GM23338 (cell line): ENCODE results near the gene ELMO3. TPM values are rescaled to one million over a fixed set of nuclear protein-coding genes. Genes with fewer than 3 reads are reported as not detected.

Experiments used
- ATAC-seq: fragments of 200-7000 bp; cut with Tn5 transposase; 3 replicates; pipeline ENCODE4 v1.9.1; 2020
- DNase-seq: peaks from one replicate; pipeline ENCODE4 v3.0.0-alpha.2; 2015; ENCODE audit warnings: low spot score
- H2AFZ ChIP-seq: fragments of 200-600 bp; sonication (generic); 2 replicates; pipeline ENCODE4 v1.8.0; 2016; ENCODE audit warnings: antibody characterized with exemption, mild to moderate bottlenecking, moderate library complexity
- H3F3A ChIP-seq: fragments of 200-600 bp; sonication (generic); replicated peaks from 2 replicates; pipeline ENCODE4 v1.8.0; 2017; ENCODE audit warnings: antibody characterized with exemption, mixed run types, low read depth
- H3K27ac ChIP-seq: fragments of 200-600 bp; sonication (generic); 2 replicates; pipeline ENCODE4 v1.6.1; 2016; ENCODE audit warnings: low read depth
- H3K27me3 ChIP-seq: fragments of 200-600 bp; sonication (generic); 2 replicates; pipeline ENCODE4 v1.8.0; 2016; ENCODE audit warnings: mild to moderate bottlenecking, mixed run types, moderate library complexity; ENCODE audit not compliant: insufficient read depth
- H3K36me3 ChIP-seq: fragments of 200-600 bp; sonication (generic); 2 replicates; pipeline ENCODE4 v1.8.0; 2016; ENCODE audit warnings: mild to moderate bottlenecking; ENCODE audit not compliant: insufficient read depth
- H3K4me1 ChIP-seq: fragments of 200-600 bp; sonication (generic); 2 replicates; pipeline ENCODE4 v1.8.0; 2016; ENCODE audit warnings: mild to moderate bottlenecking, moderate library complexity; ENCODE audit not compliant: insufficient read depth
- H3K4me2 ChIP-seq: fragments of 200-600 bp; sonication (generic); 2 replicates; pipeline ENCODE4 v1.7.1; 2017; ENCODE audit warnings: mixed run types
- H3K4me3 ChIP-seq: fragments of 200-600 bp; sonication (generic); 2 replicates; pipeline ENCODE4 v1.6.1; 2016; ENCODE audit warnings: mixed run types
- H3K79me2 ChIP-seq: fragments of 200-600 bp; sonication (generic); replicated peaks from 2 replicates; pipeline ENCODE4 v1.8.0; 2017; ENCODE audit warnings: mild to moderate bottlenecking; ENCODE audit not compliant: insufficient read depth
- H3K9me2 ChIP-seq: fragments of 200-600 bp; sonication (generic); 2 replicates; pipeline ENCODE4 v1.8.0; 2017; ENCODE audit not compliant: insufficient read depth
- H4K20me1 ChIP-seq: fragments of 200-600 bp; sonication (generic); replicated peaks from 2 replicates; pipeline ENCODE4 v1.8.0; 2017; ENCODE audit warnings: mild to moderate bottlenecking; ENCODE audit not compliant: insufficient read depth
- H3K27ac Mint-ChIP-seq: 2 replicates; pipeline ENCODE4 v1.8.0; 2020; ENCODE audit warnings: inconsistent platforms, mild to moderate bottlenecking, moderate library complexity, mixed read lengths
- H3K27me3 Mint-ChIP-seq: 3 replicates; pipeline ENCODE4 v1.8.0; 2022; ENCODE audit warnings: low read depth, mild to moderate bottlenecking, moderate library complexity, mixed read lengths, inconsistent platforms; ENCODE audit not compliant: insufficient read depth, poor library complexity
- H3K36me3 Mint-ChIP-seq: 3 replicates; pipeline ENCODE4 v1.8.0; 2021; ENCODE audit warnings: low read depth, mild to moderate bottlenecking, inconsistent platforms, moderate library complexity, mixed read lengths
- H3K4me1 Mint-ChIP-seq: 3 replicates; pipeline ENCODE4 v1.8.0; 2020; ENCODE audit warnings: mild to moderate bottlenecking, inconsistent platforms, mixed read lengths
- H3K4me3 Mint-ChIP-seq: 3 replicates; pipeline ENCODE4 v1.8.0; 2021; ENCODE audit warnings: moderate library complexity, mild to moderate bottlenecking, inconsistent platforms, mixed read lengths
- H3K9me3 Mint-ChIP-seq: 3 replicates; pipeline ENCODE4 v1.8.0; 2020; ENCODE audit warnings: moderate library complexity, mild to moderate bottlenecking, inconsistent platforms, mixed read lengths
- CREB1 ChIP-seq: fragments of 250-450 bp; sonication (Bioruptor Pico); IDR thresholded peaks from 2 replicates; pipeline ENCODE4 v1.5.0; 2020; ENCODE audit warnings: low read depth, mild to moderate bottlenecking, moderate library complexity
- CTCF ChIP-seq, 2 experiments: fragments of 200-600 bp in 1 of 2; sonication (generic) in 1 of 2; conservative IDR thresholded peaks; 2 replicates each; pipeline versions ENCODE4 v1.5.1 to v1.6.1; 2016 to 2017; ENCODE audit warnings: antibody characterized with exemption in 2 of 2, low read depth in 2 of 2, mild to moderate bottlenecking in 2 of 2, moderate library complexity in 1 of 2
- ETS1 ChIP-seq: IDR thresholded peaks from 2 replicates; pipeline ENCODE4 v1.6.1; 2016; ENCODE audit warnings: antibody characterized with exemption
- EZH2 ChIP-seq: fragments of 200-600 bp; sonication (generic); IDR thresholded peaks from one replicate; pipeline ENCODE4 v1.8.0; 2017; ENCODE audit warnings: antibody characterized with exemption, mild to moderate bottlenecking, low read depth; ENCODE audit not compliant: unreplicated experiment
- EZH2phosphoT487 ChIP-seq: fragments of 200-600 bp; sonication (generic); IDR thresholded peaks from one replicate; pipeline ENCODE4 v1.8.1; 2018; ENCODE audit warnings: antibody characterized with exemption; ENCODE audit not compliant: unreplicated experiment
- JUNB ChIP-seq: IDR thresholded peaks from one replicate; pipeline ENCODE4 v1.6.1; 2016; ENCODE audit warnings: antibody characterized with exemption; ENCODE audit not compliant: unreplicated experiment
- NANOG ChIP-seq: IDR thresholded peaks from 2 replicates; pipeline ENCODE4 v1.6.1; 2016; ENCODE audit warnings: antibody characterized with exemption, borderline replicate concordance
- POLR2AphosphoS5 ChIP-seq: IDR thresholded peaks from 2 replicates; pipeline ENCODE4 v1.6.1; 2016; ENCODE audit warnings: antibody characterized with exemption, low read depth
- STAT1 ChIP-seq: IDR thresholded peaks from one replicate; pipeline ENCODE4 v1.6.1; 2016; ENCODE audit warnings: antibody characterized with exemption; ENCODE audit not compliant: unreplicated experiment
- ZNF114 ChIP-seq: fragments of 250-450 bp; sonication (Bioruptor Pico); IDR thresholded peaks from 2 replicates; pipeline ENCODE4 v1.5.0; 2020; ENCODE audit warnings: mild to moderate bottlenecking, moderate library complexity
- ZNF331 ChIP-seq: fragments of 250-450 bp; sonication (Bioruptor Pico); IDR thresholded peaks from 2 replicates; pipeline ENCODE4 v1.5.0; 2020; ENCODE audit warnings: low read depth, mild to moderate bottlenecking, moderate library complexity
- ZNF462 ChIP-seq: fragments of 250-450 bp; sonication (Bioruptor Pico); IDR thresholded peaks from 2 replicates; pipeline ENCODE4 v1.5.0; 2020; ENCODE audit warnings: mild to moderate bottlenecking, moderate library complexity
- polyA plus RNA-seq: library from polyadenylated mRNA; unstranded; fragments of >200 nt; fragmentation: Nextera tagmentation; extraction: Ambion mirVana; gene quantifications from 2 replicates; pipeline ENCODE4 v1.2.1, GENCODE V29; 2016
- total RNA-seq: library from RNA; depleted of rRNA; stranded (reverse); fragments of >200 nt; shearing (Covaris generic); gene quantifications from 2 replicates; pipeline ENCODE4 v1.2.3, GENCODE V29; 2014
- TF ChIP-seq, protein P1 (sequence below): IDR thresholded peaks from one replicate; pipeline ENCODE4 v1.6.1; 2018; ENCODE audit warnings: antibody characterized with exemption; ENCODE audit not compliant: unreplicated experiment

Gene ELMO3
- total and polyA plus RNA-seq, 2 experiments from 2014 or later: 4.7 to 16.2 TPM

- no peaks in the 10 kb centered on the region; the same call in 2 of the 3 replicates for H3K9me3 Mint-ChIP-seq
- ATAC-seq (no peak), DNase-seq (no peak)
- H3K4me3 ChIP-seq: peak overlapping the region; percentile 89
- no peaks in the 10 kb centered on the region; the same call in 1 of the 2 replicates for H4K20me1 ChIP-seq
- H3F3A ChIP-seq: peaks cover 18% of the 10 kb centered on the region
- peaks cover 5% of the 10 kb centered on the region; the same call in 1 of the 3 replicates for H3K36me3 Mint-ChIP-seq
- peaks cover 53% of the 10 kb centered on the region for H3K4me1 Mint-ChIP-seq
- peaks cover 31% of the 10 kb centered on the region for H3K27me3 Mint-ChIP-seq
- peaks cover 29% of the 10 kb centered on the region for H3K27me3 ChIP-seq
- peak overlapping the region; percentile 97 for H3K27ac Mint-ChIP-seq
- peaks cover 36% of the 10 kb centered on the region for H3K79me2 ChIP-seq
- peak overlapping the region; percentile 94 for H3K27ac ChIP-seq
- H3K4me1 ChIP-seq: peaks cover 33% of the 10 kb centered on the region
- TF ChIP-seq, protein P1, sequence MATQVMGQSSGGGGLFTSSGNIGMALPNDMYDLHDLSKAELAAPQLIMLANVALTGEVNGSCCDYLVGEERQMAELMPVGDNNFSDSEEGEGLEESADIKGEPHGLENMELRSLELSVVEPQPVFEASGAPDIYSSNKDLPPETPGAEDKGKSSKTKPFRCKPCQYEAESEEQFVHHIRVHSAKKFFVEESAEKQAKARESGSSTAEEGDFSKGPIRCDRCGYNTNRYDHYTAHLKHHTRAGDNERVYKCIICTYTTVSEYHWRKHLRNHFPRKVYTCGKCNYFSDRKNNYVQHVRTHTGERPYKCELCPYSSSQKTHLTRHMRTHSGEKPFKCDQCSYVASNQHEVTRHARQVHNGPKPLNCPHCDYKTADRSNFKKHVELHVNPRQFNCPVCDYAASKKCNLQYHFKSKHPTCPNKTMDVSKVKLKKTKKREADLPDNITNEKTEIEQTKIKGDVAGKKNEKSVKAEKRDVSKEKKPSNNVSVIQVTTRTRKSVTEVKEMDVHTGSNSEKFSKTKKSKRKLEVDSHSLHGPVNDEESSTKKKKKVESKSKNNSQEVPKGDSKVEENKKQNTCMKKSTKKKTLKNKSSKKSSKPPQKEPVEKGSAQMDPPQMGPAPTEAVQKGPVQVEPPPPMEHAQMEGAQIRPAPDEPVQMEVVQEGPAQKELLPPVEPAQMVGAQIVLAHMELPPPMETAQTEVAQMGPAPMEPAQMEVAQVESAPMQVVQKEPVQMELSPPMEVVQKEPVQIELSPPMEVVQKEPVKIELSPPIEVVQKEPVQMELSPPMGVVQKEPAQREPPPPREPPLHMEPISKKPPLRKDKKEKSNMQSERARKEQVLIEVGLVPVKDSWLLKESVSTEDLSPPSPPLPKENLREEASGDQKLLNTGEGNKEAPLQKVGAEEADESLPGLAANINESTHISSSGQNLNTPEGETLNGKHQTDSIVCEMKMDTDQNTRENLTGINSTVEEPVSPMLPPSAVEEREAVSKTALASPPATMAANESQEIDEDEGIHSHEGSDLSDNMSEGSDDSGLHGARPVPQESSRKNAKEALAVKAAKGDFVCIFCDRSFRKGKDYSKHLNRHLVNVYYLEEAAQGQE: no peak
- no peak for TF ChIP-seq CTCF (conservative IDR thresholded peaks at IDR 0.05; ENCODE audit: low read depth in 2 of 2)
- TF ChIP-seq ZNF114 (CRISPR knock-in tag): no peak
- TF ChIP-seq NANOG: no peak
- TF ChIP-seq ZNF462 (CRISPR knock-in tag): no peak
- no peak for TF ChIP-seq EZH2
- no peak for TF ChIP-seq STAT1
- no peak for TF ChIP-seq ZNF331 (CRISPR knock-in tag)
- TF ChIP-seq CREB1 (CRISPR knock-in tag): no peak
- no peak for TF ChIP-seq POLR2AphosphoS5
- TF ChIP-seq JUNB: no peak
- TF ChIP-seq EZH2phosphoT487: no peak
- TF ChIP-seq ETS1: no peak
- no peaks in the 10 kb centered on the region for H3K9me2 ChIP-seq
- peak overlapping the region; percentile 90 for H3K4me3 Mint-ChIP-seq
- no peaks in the 10 kb centered on the region; the same call in 1 of the 2 replicates for H3K36me3 ChIP-seq
- peak overlapping the region; percentile 81; the same call in 1 of the 2 replicates for H2AFZ ChIP-seq
- H3K4me2 ChIP-seq: peak overlapping the region; percentile 93
These were observed 46.7 kb downstream of the ELMO3 start for GRCh38 chr16:67245674-67246080.
